MM.1S (cell line): ENCODE data around the gene CCDC88C.

Experiments
- DNase-seq: peaks from one replicate; pipeline ENCODE4 v3.0.0-alpha.2; 2015
- H2AFZ ChIP-seq: fragments of 300-600 bp; sonication (generic); 2 replicates; pipeline ENCODE4 v1.6.0; 2016; ENCODE audit warnings: antibody characterized with exemption, low read length
- H3F3A ChIP-seq: fragments of 300-600 bp; sonication (generic); 2 replicates; pipeline ENCODE4 v1.6.1; 2016; ENCODE audit warnings: mild to moderate bottlenecking, antibody characterized with exemption, low read length, moderate library complexity, mixed read lengths; ENCODE audit not compliant: insufficient read depth
- H3K27ac ChIP-seq: fragments of 300-600 bp; sonication (generic); 2 replicates; pipeline ENCODE4 v1.5.1; 2016; ENCODE audit warnings: mild to moderate bottlenecking, low read length
- H3K27me3 ChIP-seq: fragments of 300-600 bp; sonication (generic); replicated peaks from 2 replicates; pipeline ENCODE4 v1.6.0; 2016; ENCODE audit warnings: low read length; ENCODE audit not compliant: insufficient read depth
- H3K36me3 ChIP-seq: fragments of 300-600 bp; sonication (generic); replicated peaks from 2 replicates; pipeline ENCODE4 v1.6.1; 2016; ENCODE audit warnings: mild to moderate bottlenecking, low read length, mixed read lengths; ENCODE audit not compliant: insufficient read depth
- H3K4me1 ChIP-seq: fragments of 300-600 bp; sonication (generic); 2 replicates; pipeline ENCODE4 v1.6.1; 2016; ENCODE audit warnings: low read length, mixed read lengths
- H3K4me2 ChIP-seq: fragments of 300-600 bp; sonication (generic); 2 replicates; pipeline ENCODE4 v1.6.0; 2016; ENCODE audit warnings: low read depth, low read length
- H3K4me3 ChIP-seq: fragments of 300-600 bp; sonication (generic); 2 replicates; pipeline ENCODE4 v1.5.1; 2016; ENCODE audit warnings: low read length, mixed read lengths
- H3K79me2 ChIP-seq: fragments of 300-600 bp; sonication (generic); 2 replicates; pipeline ENCODE4 v1.6.1; 2016; ENCODE audit warnings: mixed run types, low read length, mixed read lengths
- H3K9ac ChIP-seq: fragments of 300-600 bp; sonication (generic); 2 replicates; pipeline ENCODE4 v1.6.1; 2016; ENCODE audit warnings: low read length, mixed read lengths
- H3K9me2 ChIP-seq: fragments of 300-600 bp; sonication (generic); replicated peaks from 2 replicates; pipeline ENCODE4 v1.6.1; 2016; ENCODE audit warnings: mild to moderate bottlenecking, low read length, mixed read lengths; ENCODE audit not compliant: insufficient read depth
- H3K9me3 ChIP-seq: fragments of 300-600 bp; sonication (generic); replicated peaks from 2 replicates; pipeline ENCODE4 v1.6.1; 2016; ENCODE audit warnings: mild to moderate bottlenecking, low read length, mixed read lengths; ENCODE audit not compliant: insufficient read depth
- H4K20me1 ChIP-seq: fragments of 300-600 bp; sonication (generic); 2 replicates; pipeline ENCODE4 v1.6.1; 2016; ENCODE audit warnings: mild to moderate bottlenecking, low read length, moderate library complexity, mixed read lengths; ENCODE audit not compliant: insufficient read depth
- EZH2 ChIP-seq: fragments of 300-600 bp; sonication (generic); optimal IDR thresholded peaks from 2 replicates; pipeline ENCODE3; 2017; ENCODE audit warnings: low read depth, mild to moderate bottlenecking, antibody characterized with exemption, low read length, mixed read lengths
- EZH2phosphoT487 ChIP-seq: fragments of 300-600 bp; sonication (generic); IDR thresholded peaks from 2 replicates; pipeline ENCODE4 v1.6.1; 2018; ENCODE audit warnings: antibody characterized with exemption, low read length
- TF ChIP-seq, protein P1 (sequence below): fragments of 300-600 bp; sonication (generic); IDR thresholded peaks from 2 replicates; pipeline ENCODE4 v1.5.1; 2016; ENCODE audit warnings: antibody characterized with exemption, low read length, mixed read lengths

Gene CCDC88C

DNA sequence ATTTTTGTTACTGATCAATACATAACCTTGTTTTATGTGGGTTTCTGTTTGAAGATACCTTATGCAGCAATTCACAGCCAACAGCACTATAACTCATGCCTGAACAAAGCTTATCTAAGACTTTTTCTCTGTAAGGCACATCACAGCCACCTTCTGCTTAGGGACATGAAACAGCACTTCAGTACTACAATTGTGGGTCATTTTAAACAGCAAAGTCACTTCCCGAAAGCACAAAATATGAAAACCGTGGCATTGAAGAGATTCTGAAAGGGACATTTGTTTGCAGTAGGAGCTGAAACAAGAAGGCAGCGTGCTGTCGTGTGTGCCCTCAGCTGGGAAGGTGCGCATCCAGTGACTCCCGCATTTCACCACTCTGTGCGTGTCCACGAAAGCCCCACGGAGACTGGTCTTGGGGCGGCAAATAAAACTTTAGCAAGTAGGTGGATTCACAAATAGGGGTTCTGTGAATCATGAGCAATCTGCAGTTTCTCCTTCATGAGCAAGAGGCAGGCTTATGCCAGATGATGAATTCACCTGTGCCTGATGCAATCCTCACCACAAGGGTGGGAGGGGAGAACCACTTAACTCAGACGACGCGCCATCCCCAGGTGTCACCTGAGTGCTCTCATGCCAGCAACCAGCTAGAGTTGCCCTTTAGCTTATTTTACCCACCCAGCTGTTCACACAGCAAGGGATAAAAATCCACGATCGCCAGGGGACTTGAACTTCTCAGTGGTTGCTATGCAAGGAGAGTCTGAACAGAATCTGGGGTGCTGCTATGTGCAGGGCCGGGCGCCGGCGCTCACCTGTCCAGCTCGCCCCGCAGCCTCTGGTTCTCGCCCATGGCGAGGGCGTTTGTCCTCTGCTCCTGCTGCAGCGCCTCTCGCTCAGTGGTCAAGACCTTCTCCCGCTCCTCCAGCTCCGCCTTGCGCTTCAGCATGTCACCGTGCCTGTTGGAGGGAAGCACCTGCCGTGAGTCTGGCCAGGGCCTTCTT, 118.2 kb downstream of the CCDC88C start:
- no peaks in the 10 kb centered on the region for H3K9me3 ChIP-seq
- TF ChIP-seq, protein P1, sequence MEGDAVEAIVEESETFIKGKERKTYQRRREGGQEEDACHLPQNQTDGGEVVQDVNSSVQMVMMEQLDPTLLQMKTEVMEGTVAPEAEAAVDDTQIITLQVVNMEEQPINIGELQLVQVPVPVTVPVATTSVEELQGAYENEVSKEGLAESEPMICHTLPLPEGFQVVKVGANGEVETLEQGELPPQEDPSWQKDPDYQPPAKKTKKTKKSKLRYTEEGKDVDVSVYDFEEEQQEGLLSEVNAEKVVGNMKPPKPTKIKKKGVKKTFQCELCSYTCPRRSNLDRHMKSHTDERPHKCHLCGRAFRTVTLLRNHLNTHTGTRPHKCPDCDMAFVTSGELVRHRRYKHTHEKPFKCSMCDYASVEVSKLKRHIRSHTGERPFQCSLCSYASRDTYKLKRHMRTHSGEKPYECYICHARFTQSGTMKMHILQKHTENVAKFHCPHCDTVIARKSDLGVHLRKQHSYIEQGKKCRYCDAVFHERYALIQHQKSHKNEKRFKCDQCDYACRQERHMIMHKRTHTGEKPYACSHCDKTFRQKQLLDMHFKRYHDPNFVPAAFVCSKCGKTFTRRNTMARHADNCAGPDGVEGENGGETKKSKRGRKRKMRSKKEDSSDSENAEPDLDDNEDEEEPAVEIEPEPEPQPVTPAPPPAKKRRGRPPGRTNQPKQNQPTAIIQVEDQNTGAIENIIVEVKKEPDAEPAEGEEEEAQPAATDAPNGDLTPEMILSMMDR, result no peak
- TF ChIP-seq EZH2 (no peak), EZH2phosphoT487 (no peak)
- no peaks in the 10 kb centered on the region for H3F3A ChIP-seq
- H3K79me2 ChIP-seq, result peaks cover 66% of the 10 kb centered on the region
- no peaks in the 10 kb centered on the region for H3K4me1 ChIP-seq
- H2AFZ ChIP-seq, result no peak overlapping the region
- no peaks in the 10 kb centered on the region for H3K9me2 ChIP-seq
- no peak overlapping the region for H3K4me2 ChIP-seq
- H3K4me3 ChIP-seq, result no peak overlapping the region
- H3K27me3 ChIP-seq, result no peaks in the 10 kb centered on the region
- H4K20me1 ChIP-seq, result no peaks in the 10 kb centered on the region
- H3K27ac ChIP-seq, result no peak overlapping the region
- DNase-seq, result no peak
- H3K9ac ChIP-seq, result no peak overlapping the region
- no peaks in the 10 kb centered on the region; the same call in 1 of the 2 replicates for H3K36me3 ChIP-seq

DNA sequence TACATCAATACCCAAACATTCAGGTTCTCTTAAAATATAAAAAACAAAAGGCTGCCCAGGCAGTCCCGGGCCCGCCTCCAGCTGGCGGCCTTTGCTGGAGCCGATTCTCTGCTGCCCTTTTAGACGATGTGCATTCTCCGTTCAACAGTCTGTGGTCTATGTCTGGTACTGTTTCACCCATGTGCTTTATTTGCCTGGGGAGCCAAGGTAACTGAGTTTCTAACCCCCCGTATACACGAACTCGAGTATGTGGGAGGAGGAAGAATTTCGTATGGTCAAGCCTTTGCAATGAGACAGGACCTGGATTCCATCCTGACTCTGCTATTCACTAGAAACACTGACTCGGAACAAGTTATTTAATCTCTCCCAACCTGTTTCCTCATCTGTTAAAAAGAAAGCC, 119.0 kb downstream of the CCDC88C start:
- Histone ChIP-seq H3K9me2 (no peaks in the 10 kb centered on the region), H3K79me2 (peaks cover 70% of the 10 kb centered on the region), H3K9me3 (no peaks in the 10 kb centered on the region), H3K9ac (no peak overlapping the region), H3K27me3 (no peaks in the 10 kb centered on the region), H4K20me1 (no peaks in the 10 kb centered on the region), H3K27ac (no peak overlapping the region), H3K4me2 (no peak overlapping the region), H3K4me1 (no peaks in the 10 kb centered on the region), H3F3A (no peaks in the 10 kb centered on the region), H3K4me3 (no peak overlapping the region), H2AFZ (no peak overlapping the region), H3K36me3 (no peaks in the 10 kb centered on the region; the same call in 1 of the 2 replicates)
- DNase-seq, result no peak
- no peak for TF ChIP-seq EZH2
- TF ChIP-seq EZH2phosphoT487, result no peak
- TF ChIP-seq, protein P1, result no peak

DNA sequence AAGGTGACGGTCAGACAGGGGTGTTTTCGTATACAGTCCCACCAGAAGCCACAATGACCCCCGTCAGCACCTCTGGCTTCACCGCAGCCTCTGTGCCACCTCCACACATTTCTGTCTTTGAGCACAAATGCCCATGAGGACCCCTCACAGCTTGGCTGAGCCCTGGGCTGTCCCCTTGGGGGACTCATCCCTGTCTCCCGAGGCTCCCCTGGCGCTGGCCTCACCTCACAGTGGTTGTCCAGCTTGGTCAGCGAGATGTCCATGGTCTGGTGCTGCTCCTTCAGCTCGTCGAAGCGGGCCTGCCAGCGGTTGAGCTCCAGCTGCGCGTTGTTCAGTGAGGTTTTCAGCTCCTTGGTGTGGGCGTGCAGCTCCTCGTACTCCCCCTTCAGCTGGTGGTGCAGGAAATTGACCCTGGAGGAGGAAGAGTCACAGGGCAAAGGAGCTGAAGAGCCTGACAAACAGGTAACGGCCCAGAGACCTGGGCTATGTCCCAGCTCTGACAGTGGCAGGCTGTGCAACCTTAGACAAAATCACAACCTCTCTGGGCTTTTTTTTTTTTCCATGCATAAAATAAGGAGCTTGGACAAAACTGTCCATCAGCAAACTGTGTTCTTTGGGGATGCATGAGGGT, 120.4 kb downstream of the CCDC88C start:
- H3K9me3 ChIP-seq, result no peaks in the 10 kb centered on the region
- TF ChIP-seq, protein P1, result no peak
- TF ChIP-seq EZH2, result no peak
- TF ChIP-seq EZH2phosphoT487, result no peak
- H3K4me2 ChIP-seq, result no peak overlapping the region
- no peak overlapping the region for H3K27ac ChIP-seq
- H3K4me1 ChIP-seq, result no peaks in the 10 kb centered on the region
- no peaks in the 10 kb centered on the region; the same call in 1 of the 2 replicates for H3K36me3 ChIP-seq
- no peak overlapping the region for H3K4me3 ChIP-seq
- no peak for DNase-seq
- no peaks in the 10 kb centered on the region for H4K20me1 ChIP-seq
- H2AFZ ChIP-seq, result no peak overlapping the region
- H3K79me2 ChIP-seq, result peaks cover 61% of the 10 kb centered on the region
- no peaks in the 10 kb centered on the region for H3K27me3 ChIP-seq
- H3K9ac ChIP-seq, result no peak overlapping the region
- no peaks in the 10 kb centered on the region for H3K9me2 ChIP-seq
- H3F3A ChIP-seq, result no peaks in the 10 kb centered on the region
